GM23338 (cell line): ENCODE data around the gene TMC3. TPM values are rescaled to one million over a fixed set of nuclear protein-coding genes. Genes with fewer than 3 reads are reported as not detected.

Source experiments
- ATAC-seq: fragments of 200-7000 bp; cut with Tn5 transposase; 3 replicates; pipeline ENCODE4 v1.9.1; 2020
- DNase-seq: peaks from one replicate; pipeline ENCODE4 v3.0.0-alpha.2; 2015; ENCODE audit warnings: low spot score
- H2AFZ ChIP-seq: fragments of 200-600 bp; sonication (generic); 2 replicates; pipeline ENCODE4 v1.8.0; 2016; ENCODE audit warnings: antibody characterized with exemption, mild to moderate bottlenecking, moderate library complexity
- H3F3A ChIP-seq: fragments of 200-600 bp; sonication (generic); replicated peaks from 2 replicates; pipeline ENCODE4 v1.8.0; 2017; ENCODE audit warnings: antibody characterized with exemption, mixed run types, low read depth
- H3K27ac ChIP-seq: fragments of 200-600 bp; sonication (generic); 2 replicates; pipeline ENCODE4 v1.6.1; 2016; ENCODE audit warnings: low read depth
- H3K27me3 ChIP-seq: fragments of 200-600 bp; sonication (generic); 2 replicates; pipeline ENCODE4 v1.8.0; 2016; ENCODE audit warnings: mild to moderate bottlenecking, mixed run types, moderate library complexity; ENCODE audit not compliant: insufficient read depth
- H3K36me3 ChIP-seq: fragments of 200-600 bp; sonication (generic); 2 replicates; pipeline ENCODE4 v1.8.0; 2016; ENCODE audit warnings: mild to moderate bottlenecking; ENCODE audit not compliant: insufficient read depth
- H3K4me1 ChIP-seq: fragments of 200-600 bp; sonication (generic); 2 replicates; pipeline ENCODE4 v1.8.0; 2016; ENCODE audit warnings: mild to moderate bottlenecking, moderate library complexity; ENCODE audit not compliant: insufficient read depth
- H3K4me2 ChIP-seq: fragments of 200-600 bp; sonication (generic); 2 replicates; pipeline ENCODE4 v1.7.1; 2017; ENCODE audit warnings: mixed run types
- H3K4me3 ChIP-seq: fragments of 200-600 bp; sonication (generic); 2 replicates; pipeline ENCODE4 v1.6.1; 2016; ENCODE audit warnings: mixed run types
- H3K79me2 ChIP-seq: fragments of 200-600 bp; sonication (generic); replicated peaks from 2 replicates; pipeline ENCODE4 v1.8.0; 2017; ENCODE audit warnings: mild to moderate bottlenecking; ENCODE audit not compliant: insufficient read depth
- H3K9me2 ChIP-seq: fragments of 200-600 bp; sonication (generic); 2 replicates; pipeline ENCODE4 v1.8.0; 2017; ENCODE audit not compliant: insufficient read depth
- H4K20me1 ChIP-seq: fragments of 200-600 bp; sonication (generic); replicated peaks from 2 replicates; pipeline ENCODE4 v1.8.0; 2017; ENCODE audit warnings: mild to moderate bottlenecking; ENCODE audit not compliant: insufficient read depth
- H3K27ac Mint-ChIP-seq: 2 replicates; pipeline ENCODE4 v1.8.0; 2020; ENCODE audit warnings: inconsistent platforms, mild to moderate bottlenecking, moderate library complexity, mixed read lengths
- H3K27me3 Mint-ChIP-seq: 3 replicates; pipeline ENCODE4 v1.8.0; 2022; ENCODE audit warnings: low read depth, mild to moderate bottlenecking, moderate library complexity, mixed read lengths, inconsistent platforms; ENCODE audit not compliant: insufficient read depth, poor library complexity
- H3K36me3 Mint-ChIP-seq: 3 replicates; pipeline ENCODE4 v1.8.0; 2021; ENCODE audit warnings: low read depth, mild to moderate bottlenecking, inconsistent platforms, moderate library complexity, mixed read lengths
- H3K4me1 Mint-ChIP-seq: 3 replicates; pipeline ENCODE4 v1.8.0; 2020; ENCODE audit warnings: mild to moderate bottlenecking, inconsistent platforms, mixed read lengths
- H3K4me3 Mint-ChIP-seq: 3 replicates; pipeline ENCODE4 v1.8.0; 2021; ENCODE audit warnings: moderate library complexity, mild to moderate bottlenecking, inconsistent platforms, mixed read lengths
- H3K9me3 Mint-ChIP-seq: 3 replicates; pipeline ENCODE4 v1.8.0; 2020; ENCODE audit warnings: moderate library complexity, mild to moderate bottlenecking, inconsistent platforms, mixed read lengths
- CREB1 ChIP-seq: fragments of 250-450 bp; sonication (Bioruptor Pico); IDR thresholded peaks from 2 replicates; pipeline ENCODE4 v1.5.0; 2020; ENCODE audit warnings: low read depth, mild to moderate bottlenecking, moderate library complexity
- EZH2 ChIP-seq: fragments of 200-600 bp; sonication (generic); IDR thresholded peaks from one replicate; pipeline ENCODE4 v1.8.0; 2017; ENCODE audit warnings: antibody characterized with exemption, mild to moderate bottlenecking, low read depth; ENCODE audit not compliant: unreplicated experiment
- NANOG ChIP-seq: IDR thresholded peaks from 2 replicates; pipeline ENCODE4 v1.6.1; 2016; ENCODE audit warnings: antibody characterized with exemption, borderline replicate concordance
- ZNF331 ChIP-seq: fragments of 250-450 bp; sonication (Bioruptor Pico); IDR thresholded peaks from 2 replicates; pipeline ENCODE4 v1.5.0; 2020; ENCODE audit warnings: low read depth, mild to moderate bottlenecking, moderate library complexity
- polyA plus RNA-seq: library from polyadenylated mRNA; unstranded; fragments of >200 nt; fragmentation: Nextera tagmentation; extraction: Ambion mirVana; gene quantifications from 2 replicates; pipeline ENCODE4 v1.2.1, GENCODE V29; 2016
- total RNA-seq: library from RNA; depleted of rRNA; stranded (reverse); fragments of >200 nt; shearing (Covaris generic); gene quantifications from 2 replicates; pipeline ENCODE4 v1.2.3, GENCODE V29; 2014
- TF ChIP-seq, protein P1 (sequence below): IDR thresholded peaks from one replicate; pipeline ENCODE4 v1.6.1; 2018; ENCODE audit warnings: antibody characterized with exemption; ENCODE audit not compliant: unreplicated experiment
- TF ChIP-seq, protein P2 (sequence below), 2 experiments: fragments of 200-600 bp in 1 of 2; sonication (generic) in 1 of 2; conservative IDR thresholded peaks; 2 replicates each; pipeline versions ENCODE4 v1.5.1 to v1.6.1; 2016 to 2017; ENCODE audit warnings: antibody characterized with exemption in 2 of 2, low read depth in 2 of 2, mild to moderate bottlenecking in 2 of 2, moderate library complexity in 1 of 2
- TF ChIP-seq, protein P3 (sequence below): IDR thresholded peaks from 2 replicates; pipeline ENCODE4 v1.6.1; 2016; ENCODE audit warnings: antibody characterized with exemption

Gene TMC3
- total and polyA plus RNA-seq, 2 experiments from 2014 or later = 0.10 TPM; not detected in 1

DNA sequence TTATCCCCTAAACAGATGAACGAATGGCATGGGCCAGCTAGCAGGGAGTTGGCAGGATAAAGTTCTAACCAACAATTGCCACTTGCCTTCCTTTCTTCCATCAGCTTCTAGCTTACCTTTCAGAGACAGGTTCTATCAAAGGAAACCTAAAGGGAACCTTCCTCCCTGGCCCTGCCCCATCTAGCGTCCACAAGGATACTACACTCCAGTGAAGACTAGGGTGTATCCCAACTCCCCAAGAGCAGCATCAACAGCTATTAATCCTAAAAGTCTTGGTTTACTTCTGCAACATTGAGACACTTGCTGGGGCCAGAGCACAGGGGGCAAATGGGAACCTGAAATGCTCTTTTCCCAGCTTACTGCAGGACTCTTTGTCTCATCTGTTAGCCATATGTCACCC lies 37.0 kb upstream of the TMC3 start:
- Mint-ChIP-seq H3K4me1 (peaks cover 4% of the 10 kb centered on the region), H3K4me3 (no peak overlapping the region), H3K9me3 (no peaks in the 10 kb centered on the region), H3K36me3 (no peaks in the 10 kb centered on the region), H3K27me3 (peaks cover 2% of the 10 kb centered on the region), H3K27ac (no peak overlapping the region)
- peak; percentile 64 for DNase-seq
- Histone ChIP-seq H3K27ac (no peak overlapping the region), H3K36me3 (no peaks in the 10 kb centered on the region), H3K79me2 (no peaks in the 10 kb centered on the region), H4K20me1 (no peaks in the 10 kb centered on the region), H3F3A (no peaks in the 10 kb centered on the region), H3K4me2 (no peak overlapping the region), H2AFZ (no peak overlapping the region), H3K27me3 (no peaks in the 10 kb centered on the region), H3K4me3 (no peak overlapping the region), H3K9me2 (no peaks in the 10 kb centered on the region), H3K4me1 (no peaks in the 10 kb centered on the region)
- peak; percentile 92 for ATAC-seq
- TF ChIP-seq, protein P1, sequence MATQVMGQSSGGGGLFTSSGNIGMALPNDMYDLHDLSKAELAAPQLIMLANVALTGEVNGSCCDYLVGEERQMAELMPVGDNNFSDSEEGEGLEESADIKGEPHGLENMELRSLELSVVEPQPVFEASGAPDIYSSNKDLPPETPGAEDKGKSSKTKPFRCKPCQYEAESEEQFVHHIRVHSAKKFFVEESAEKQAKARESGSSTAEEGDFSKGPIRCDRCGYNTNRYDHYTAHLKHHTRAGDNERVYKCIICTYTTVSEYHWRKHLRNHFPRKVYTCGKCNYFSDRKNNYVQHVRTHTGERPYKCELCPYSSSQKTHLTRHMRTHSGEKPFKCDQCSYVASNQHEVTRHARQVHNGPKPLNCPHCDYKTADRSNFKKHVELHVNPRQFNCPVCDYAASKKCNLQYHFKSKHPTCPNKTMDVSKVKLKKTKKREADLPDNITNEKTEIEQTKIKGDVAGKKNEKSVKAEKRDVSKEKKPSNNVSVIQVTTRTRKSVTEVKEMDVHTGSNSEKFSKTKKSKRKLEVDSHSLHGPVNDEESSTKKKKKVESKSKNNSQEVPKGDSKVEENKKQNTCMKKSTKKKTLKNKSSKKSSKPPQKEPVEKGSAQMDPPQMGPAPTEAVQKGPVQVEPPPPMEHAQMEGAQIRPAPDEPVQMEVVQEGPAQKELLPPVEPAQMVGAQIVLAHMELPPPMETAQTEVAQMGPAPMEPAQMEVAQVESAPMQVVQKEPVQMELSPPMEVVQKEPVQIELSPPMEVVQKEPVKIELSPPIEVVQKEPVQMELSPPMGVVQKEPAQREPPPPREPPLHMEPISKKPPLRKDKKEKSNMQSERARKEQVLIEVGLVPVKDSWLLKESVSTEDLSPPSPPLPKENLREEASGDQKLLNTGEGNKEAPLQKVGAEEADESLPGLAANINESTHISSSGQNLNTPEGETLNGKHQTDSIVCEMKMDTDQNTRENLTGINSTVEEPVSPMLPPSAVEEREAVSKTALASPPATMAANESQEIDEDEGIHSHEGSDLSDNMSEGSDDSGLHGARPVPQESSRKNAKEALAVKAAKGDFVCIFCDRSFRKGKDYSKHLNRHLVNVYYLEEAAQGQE = no peak
- TF ChIP-seq, protein P2, sequence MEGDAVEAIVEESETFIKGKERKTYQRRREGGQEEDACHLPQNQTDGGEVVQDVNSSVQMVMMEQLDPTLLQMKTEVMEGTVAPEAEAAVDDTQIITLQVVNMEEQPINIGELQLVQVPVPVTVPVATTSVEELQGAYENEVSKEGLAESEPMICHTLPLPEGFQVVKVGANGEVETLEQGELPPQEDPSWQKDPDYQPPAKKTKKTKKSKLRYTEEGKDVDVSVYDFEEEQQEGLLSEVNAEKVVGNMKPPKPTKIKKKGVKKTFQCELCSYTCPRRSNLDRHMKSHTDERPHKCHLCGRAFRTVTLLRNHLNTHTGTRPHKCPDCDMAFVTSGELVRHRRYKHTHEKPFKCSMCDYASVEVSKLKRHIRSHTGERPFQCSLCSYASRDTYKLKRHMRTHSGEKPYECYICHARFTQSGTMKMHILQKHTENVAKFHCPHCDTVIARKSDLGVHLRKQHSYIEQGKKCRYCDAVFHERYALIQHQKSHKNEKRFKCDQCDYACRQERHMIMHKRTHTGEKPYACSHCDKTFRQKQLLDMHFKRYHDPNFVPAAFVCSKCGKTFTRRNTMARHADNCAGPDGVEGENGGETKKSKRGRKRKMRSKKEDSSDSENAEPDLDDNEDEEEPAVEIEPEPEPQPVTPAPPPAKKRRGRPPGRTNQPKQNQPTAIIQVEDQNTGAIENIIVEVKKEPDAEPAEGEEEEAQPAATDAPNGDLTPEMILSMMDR (conservative IDR thresholded peaks at IDR 0.05; ENCODE audit: low read depth in 2 of 2) = peak; percentile 43 to 52

DNA sequence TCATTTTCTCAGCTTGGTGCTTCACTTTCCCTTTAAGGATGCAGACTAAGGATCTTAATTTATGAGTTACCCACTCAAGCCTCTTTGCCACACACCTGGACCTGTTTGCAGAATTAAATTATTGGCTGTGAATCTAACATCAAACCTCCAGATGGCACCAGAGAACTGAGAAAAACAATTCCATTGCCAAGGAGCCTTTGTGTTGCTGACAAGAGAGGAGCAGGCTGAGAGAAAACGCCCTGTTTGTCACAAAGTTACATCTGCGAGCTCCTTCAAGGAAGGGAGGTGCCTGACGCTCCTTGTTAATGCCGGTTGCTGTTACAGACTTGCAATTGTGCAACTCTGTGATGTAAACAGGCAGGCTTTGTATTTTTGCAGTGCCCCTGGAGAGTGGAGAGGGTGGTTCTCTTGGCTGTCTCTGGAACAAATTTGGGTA lies 36.3 kb upstream of the TMC3 start:
- Histone ChIP-seq H3F3A (no peaks in the 10 kb centered on the region), H3K36me3 (no peaks in the 10 kb centered on the region), H3K4me3 (no peak overlapping the region), H3K27ac (no peak overlapping the region), H3K4me1 (no peaks in the 10 kb centered on the region), H4K20me1 (no peaks in the 10 kb centered on the region), H2AFZ (no peak overlapping the region), H3K27me3 (no peaks in the 10 kb centered on the region), H3K4me2 (no peak overlapping the region), H3K79me2 (no peaks in the 10 kb centered on the region), H3K9me2 (no peaks in the 10 kb centered on the region)
- TF ChIP-seq, protein P2 (conservative IDR thresholded peaks at IDR 0.05; ENCODE audit: low read depth in 2 of 2) = peak; percentile 75 to 77
- TF ChIP-seq EZH2 (no peak), ZNF331 (CRISPR knock-in tag) (no peak), NANOG (no peak), CREB1 (CRISPR knock-in tag) (0 out of 2 replicates have a peak, but pooled peaks have one; percentile 17)
- TF ChIP-seq, protein P3, sequence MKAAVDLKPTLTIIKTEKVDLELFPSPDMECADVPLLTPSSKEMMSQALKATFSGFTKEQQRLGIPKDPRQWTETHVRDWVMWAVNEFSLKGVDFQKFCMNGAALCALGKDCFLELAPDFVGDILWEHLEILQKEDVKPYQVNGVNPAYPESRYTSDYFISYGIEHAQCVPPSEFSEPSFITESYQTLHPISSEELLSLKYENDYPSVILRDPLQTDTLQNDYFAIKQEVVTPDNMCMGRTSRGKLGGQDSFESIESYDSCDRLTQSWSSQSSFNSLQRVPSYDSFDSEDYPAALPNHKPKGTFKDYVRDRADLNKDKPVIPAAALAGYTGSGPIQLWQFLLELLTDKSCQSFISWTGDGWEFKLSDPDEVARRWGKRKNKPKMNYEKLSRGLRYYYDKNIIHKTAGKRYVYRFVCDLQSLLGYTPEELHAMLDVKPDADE = no peak
- peak; percentile 90 for DNase-seq
- no peaks in the 10 kb centered on the region for H3K36me3 Mint-ChIP-seq
- H3K9me3 Mint-ChIP-seq = no peaks in the 10 kb centered on the region
- H3K4me1 Mint-ChIP-seq = peaks cover 4% of the 10 kb centered on the region
- no peak overlapping the region for H3K4me3 Mint-ChIP-seq
- no peak overlapping the region for H3K27ac Mint-ChIP-seq
- peaks cover 2% of the 10 kb centered on the region for H3K27me3 Mint-ChIP-seq
- peak; percentile 95 for ATAC-seq
